RWPE1 (cell line): ENCODE results near the gene SHROOM4.

ENCODE experiments used
- CTCF ChIA-PET: fragments of 350-600 bp; sonication (Branson Sonifier 250); formaldehyde crosslinking; extraction: SDS; loops from one replicate; lab custom pipeline; 2021; lab: Yijun Ruan, JAX
- POLR2A ChIA-PET: fragments of 400-600 bp; formaldehyde crosslinking; extraction: SDS; loops from one replicate; lab custom pipeline; 2020; ENCODE audit warnings: antibody characterized with exemption; ENCODE audit not compliant: low non-redundant PET; lab: Yijun Ruan, JAX
- DNase-seq: peaks from one replicate; pipeline ENCODE4 v3.0.0; 2012; ENCODE audit warnings: low spot score
- H3K27ac ChIP-seq: fragments of 450-650 bp; 2 replicates; pipeline ENCODE4 v1.5.1; 2017
- TF ChIP-seq, protein P1 (sequence below): fragments of 450-650 bp; conservative IDR thresholded peaks from 2 replicates; pipeline ENCODE4 v1.5.1; 2017; ENCODE audit warnings: low read depth, mild to moderate bottlenecking

SHROOM4 gene

DNA sequence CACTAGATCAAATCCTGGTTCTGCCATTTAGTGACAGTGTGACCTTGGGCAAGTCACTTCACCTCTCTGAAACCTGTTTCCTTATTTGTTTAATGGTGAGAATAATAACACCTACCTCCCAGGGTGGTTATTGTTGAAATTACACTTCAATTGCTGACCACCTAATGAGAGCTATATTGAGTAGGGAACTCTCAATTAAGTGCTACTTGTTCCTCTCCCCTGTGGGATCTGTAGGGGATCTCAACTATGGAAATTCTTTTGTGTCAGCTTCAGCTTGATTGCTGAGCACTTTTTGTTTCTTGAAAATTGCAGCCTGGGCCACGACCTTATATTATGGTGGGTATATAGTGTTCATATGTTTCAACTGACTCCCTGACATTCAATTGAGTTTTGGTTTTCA, 102.1 kb downstream of the SHROOM4 start:
- POLR2A ChIA-PET, result no interaction called here
- DNase-seq, result no peak
- H3K27ac ChIP-seq, result no peak overlapping the region
- CTCF ChIA-PET, result no interaction called here
- TF ChIP-seq, protein P1, sequence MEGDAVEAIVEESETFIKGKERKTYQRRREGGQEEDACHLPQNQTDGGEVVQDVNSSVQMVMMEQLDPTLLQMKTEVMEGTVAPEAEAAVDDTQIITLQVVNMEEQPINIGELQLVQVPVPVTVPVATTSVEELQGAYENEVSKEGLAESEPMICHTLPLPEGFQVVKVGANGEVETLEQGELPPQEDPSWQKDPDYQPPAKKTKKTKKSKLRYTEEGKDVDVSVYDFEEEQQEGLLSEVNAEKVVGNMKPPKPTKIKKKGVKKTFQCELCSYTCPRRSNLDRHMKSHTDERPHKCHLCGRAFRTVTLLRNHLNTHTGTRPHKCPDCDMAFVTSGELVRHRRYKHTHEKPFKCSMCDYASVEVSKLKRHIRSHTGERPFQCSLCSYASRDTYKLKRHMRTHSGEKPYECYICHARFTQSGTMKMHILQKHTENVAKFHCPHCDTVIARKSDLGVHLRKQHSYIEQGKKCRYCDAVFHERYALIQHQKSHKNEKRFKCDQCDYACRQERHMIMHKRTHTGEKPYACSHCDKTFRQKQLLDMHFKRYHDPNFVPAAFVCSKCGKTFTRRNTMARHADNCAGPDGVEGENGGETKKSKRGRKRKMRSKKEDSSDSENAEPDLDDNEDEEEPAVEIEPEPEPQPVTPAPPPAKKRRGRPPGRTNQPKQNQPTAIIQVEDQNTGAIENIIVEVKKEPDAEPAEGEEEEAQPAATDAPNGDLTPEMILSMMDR, result no peak

DNA sequence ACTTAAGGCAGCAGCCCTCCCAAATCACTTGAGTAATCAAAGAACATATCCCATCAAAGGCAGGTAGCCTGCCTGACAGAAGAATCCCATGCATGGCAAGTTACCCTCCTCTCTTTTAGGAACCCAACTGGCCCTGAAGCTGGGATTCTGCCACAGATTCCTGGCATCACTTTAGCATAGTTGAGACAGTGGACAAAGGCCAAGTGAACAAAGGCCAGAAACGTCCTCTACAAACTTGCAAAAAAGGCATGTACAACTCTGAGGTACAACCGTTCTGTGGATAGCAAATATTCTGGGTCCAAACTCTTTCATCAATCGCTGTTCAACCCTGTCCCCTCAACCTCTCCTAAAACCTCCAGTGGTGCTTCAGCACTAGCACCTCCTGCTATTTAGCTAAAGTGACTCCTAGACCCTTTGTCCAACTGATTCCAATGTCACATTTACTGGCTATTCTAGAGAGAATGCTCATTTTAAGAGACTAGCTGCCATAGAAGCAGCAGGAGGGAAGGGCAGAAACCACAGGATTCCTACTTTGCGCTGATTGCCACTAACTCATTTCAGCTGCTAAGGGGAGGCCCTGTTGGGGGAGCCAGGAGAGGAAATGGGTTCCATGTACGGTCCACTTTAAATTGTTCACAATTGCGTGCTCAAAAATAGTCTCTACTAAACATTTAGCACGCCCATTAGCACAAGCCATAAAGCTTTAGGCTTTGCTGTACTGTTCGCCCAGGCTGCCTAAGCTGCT, 105.9 kb downstream of the SHROOM4 start:
- H3K27ac ChIP-seq, result no peak overlapping the region
- POLR2A ChIA-PET, result no interaction called here
- DNase-seq, result no peak
- CTCF ChIA-PET, result interaction anchor here (0.6 kb wide), 1 partner anchor 196 kb away, joined by 3 read pairs; no protein-coding TSS in a partner anchor
- TF ChIP-seq, protein P1, result no peak

DNA sequence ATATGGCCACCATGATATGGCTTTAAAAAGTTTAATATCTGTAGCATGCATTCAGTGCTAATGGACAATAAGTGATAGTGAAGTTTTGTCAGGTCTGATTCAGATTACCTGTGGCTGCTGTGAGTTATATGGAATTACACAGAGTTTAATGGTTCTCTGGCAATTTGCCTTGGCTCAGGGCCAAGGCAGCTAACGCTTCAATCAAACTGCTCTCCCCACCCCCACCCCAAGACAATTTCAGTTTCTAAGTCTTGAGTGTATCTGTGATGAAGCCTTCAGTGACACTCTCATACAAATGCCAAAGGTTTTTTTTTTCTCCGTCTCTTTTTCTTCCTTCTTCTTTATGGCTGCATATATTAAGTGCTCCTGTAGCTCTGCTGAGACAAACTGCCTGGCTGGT, 106.6 kb downstream of the SHROOM4 start:
- DNase-seq, result peak; percentile 14
- ChIA-PET CTCF (interaction anchor here (0.6 kb wide), 1 partner anchor 197 kb away, joined by 3 read pairs; no protein-coding TSS in a partner anchor), POLR2A (no interaction called here)
- TF ChIP-seq, protein P1, result no peak
- H3K27ac ChIP-seq, result no peak overlapping the region

DNA sequence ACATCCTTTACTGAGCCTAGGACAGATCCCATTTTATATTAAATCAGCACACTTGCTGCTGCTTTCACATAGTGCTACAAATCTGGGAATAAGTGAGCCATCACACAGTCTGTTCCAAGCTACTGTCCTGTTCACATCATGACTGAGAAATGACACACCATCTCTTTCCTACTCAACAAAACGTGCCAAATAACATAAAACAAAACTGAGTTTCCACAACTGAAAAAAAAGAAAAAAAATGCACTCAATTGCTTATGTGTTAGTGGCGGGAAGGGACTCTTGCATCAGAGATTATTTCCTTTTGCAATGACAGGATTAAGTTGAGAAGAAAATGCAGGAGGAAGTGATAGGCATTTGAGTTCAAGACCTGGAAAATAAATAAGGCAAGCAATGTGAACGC, 109.0 kb downstream of the SHROOM4 start:
- TF ChIP-seq, protein P1, result no peak
- no peak overlapping the region for H3K27ac ChIP-seq
- DNase-seq, result no peak
- CTCF ChIA-PET, result interaction anchor here (0.7 kb wide), 1 partner anchor 8 kb away, joined by 3 read pairs; no protein-coding TSS in a partner anchor
- POLR2A ChIA-PET, result no interaction called here

DNA sequence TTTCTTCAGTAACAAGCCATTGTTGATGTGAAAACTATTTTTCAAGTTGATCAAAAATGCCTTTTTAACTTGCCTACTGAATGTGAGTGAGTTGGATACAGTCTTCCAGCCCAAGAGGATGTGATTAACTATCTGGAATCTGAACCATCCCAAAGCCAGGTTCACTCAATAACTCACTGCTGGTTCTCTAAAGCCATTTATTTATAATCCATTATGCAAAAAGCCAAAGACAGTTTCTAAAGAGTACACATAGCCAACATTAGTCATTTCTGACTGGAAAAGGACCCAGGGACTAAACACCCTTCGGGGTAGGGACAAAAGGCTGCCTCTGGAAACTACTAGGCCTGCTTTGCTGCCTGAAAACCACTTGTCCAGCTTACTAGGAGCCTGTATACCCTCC, 109.6 kb downstream of the SHROOM4 start:
- TF ChIP-seq, protein P1, result no peak
- POLR2A ChIA-PET, result no interaction called here
- CTCF ChIA-PET, result no interaction called here
- no peak for DNase-seq
- H3K27ac ChIP-seq, result no peak overlapping the region

DNA sequence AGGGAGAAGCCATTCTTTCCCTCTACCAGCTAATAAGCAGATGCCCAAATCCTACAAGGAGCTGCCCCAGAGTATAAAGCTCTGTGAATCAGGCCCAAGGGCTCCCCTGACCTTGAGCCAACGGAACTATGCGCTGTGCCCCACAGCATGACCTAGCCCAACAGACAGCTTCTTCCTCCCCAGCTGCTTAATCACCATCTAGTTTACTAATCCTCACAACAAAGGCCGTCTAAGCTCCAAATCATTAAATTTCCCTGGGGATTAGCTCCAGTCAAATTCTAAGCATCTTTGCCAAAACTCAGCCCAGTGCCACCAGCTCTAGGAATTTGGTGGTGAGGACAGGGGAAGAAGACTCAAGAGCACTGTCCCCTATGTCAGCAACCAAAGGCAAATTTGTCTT, 113.1 kb downstream of the SHROOM4 start:
- POLR2A ChIA-PET, result no interaction called here
- CTCF ChIA-PET, result interaction anchor here (0.6 kb wide), 1 partner anchor 17 kb away, joined by 4 read pairs; no protein-coding TSS in a partner anchor
- TF ChIP-seq, protein P1, result no peak

More for the DNA sequence above, 113.1 kb downstream of the SHROOM4 start:
- no peak overlapping the region for H3K27ac ChIP-seq
- no peak for DNase-seq
